Bronchial epithelial cell (primary cell): ENCODE data around the gene SLC7A9. TPM values are rescaled to one million over a fixed set of nuclear protein-coding genes. Genes with fewer than 3 reads are reported as not detected.

Experiments
- DNase-seq: peaks from one replicate; pipeline ENCODE4 v3.0.0-alpha.2; 2010; ENCODE audit warnings: low read depth
- FAIRE-seq: peaks from 2 replicates; lab custom pipeline; 2011; peaks lifted over from hg19 to GRCh38; lab: Jason Lieb, UNC
- H3K27me3 ChIP-seq: 2 replicates; pipeline ENCODE4 v1.5.1; 2011; ENCODE audit warnings: low read length; ENCODE audit not compliant: control insufficient read depth, insufficient read depth
- H3K36me3 ChIP-seq: 2 replicates; pipeline ENCODE4 v1.5.1; 2011; ENCODE audit warnings: low read length; ENCODE audit not compliant: control insufficient read depth, insufficient read depth
- H3K4me3 ChIP-seq: 2 replicates; pipeline ENCODE4 v1.5.1; 2011; ENCODE audit warnings: mild to moderate bottlenecking, low read depth, low read length, control low read depth
- total RNA-seq: library from RNA; depleted of rRNA; stranded (reverse); fragments of >200 nt; gene quantifications from 2 replicates; pipeline ENCODE4 v1.2.1, GENCODE V29; 2014
- TF ChIP-seq, protein P1 (sequence below): IDR thresholded peaks from 2 replicates; pipeline ENCODE4 v1.5.1; 2011; ENCODE audit warnings: mild to moderate bottlenecking, moderate library complexity, low read length, control low read depth, inconsistent platforms; ENCODE audit not compliant: insufficient read depth, severe bottlenecking

SLC7A9 gene
- total RNA-seq, 1 donor from 2014 or later = under 0.01 TPM

DNA sequence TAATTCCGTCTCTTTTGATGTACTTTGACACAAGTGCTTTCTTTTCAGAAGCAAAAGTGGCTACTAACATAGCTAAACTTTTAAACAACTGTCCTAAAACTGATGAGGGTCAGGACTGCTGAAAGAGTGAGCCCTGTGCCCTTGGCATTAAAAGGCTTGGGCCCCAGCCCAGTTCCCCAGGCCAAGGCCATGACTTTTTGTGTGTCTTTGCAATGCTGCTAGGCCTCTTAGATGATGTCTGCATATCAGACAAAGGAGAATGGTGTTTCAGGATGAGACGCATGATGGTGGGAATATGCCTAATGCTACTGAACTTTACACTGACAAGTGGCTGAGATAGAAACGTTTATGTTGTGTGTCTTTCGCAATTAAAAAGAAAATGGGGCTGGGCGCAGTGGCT, 38.0 kb downstream of the SLC7A9 start:
- no peak overlapping the region for H3K4me3 ChIP-seq
- no peaks in the 10 kb centered on the region for H3K36me3 ChIP-seq
- DNase-seq = no peak
- no peak for FAIRE-seq
- H3K27me3 ChIP-seq = no peaks in the 10 kb centered on the region
- TF ChIP-seq, protein P1, sequence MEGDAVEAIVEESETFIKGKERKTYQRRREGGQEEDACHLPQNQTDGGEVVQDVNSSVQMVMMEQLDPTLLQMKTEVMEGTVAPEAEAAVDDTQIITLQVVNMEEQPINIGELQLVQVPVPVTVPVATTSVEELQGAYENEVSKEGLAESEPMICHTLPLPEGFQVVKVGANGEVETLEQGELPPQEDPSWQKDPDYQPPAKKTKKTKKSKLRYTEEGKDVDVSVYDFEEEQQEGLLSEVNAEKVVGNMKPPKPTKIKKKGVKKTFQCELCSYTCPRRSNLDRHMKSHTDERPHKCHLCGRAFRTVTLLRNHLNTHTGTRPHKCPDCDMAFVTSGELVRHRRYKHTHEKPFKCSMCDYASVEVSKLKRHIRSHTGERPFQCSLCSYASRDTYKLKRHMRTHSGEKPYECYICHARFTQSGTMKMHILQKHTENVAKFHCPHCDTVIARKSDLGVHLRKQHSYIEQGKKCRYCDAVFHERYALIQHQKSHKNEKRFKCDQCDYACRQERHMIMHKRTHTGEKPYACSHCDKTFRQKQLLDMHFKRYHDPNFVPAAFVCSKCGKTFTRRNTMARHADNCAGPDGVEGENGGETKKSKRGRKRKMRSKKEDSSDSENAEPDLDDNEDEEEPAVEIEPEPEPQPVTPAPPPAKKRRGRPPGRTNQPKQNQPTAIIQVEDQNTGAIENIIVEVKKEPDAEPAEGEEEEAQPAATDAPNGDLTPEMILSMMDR = no peak

DNA sequence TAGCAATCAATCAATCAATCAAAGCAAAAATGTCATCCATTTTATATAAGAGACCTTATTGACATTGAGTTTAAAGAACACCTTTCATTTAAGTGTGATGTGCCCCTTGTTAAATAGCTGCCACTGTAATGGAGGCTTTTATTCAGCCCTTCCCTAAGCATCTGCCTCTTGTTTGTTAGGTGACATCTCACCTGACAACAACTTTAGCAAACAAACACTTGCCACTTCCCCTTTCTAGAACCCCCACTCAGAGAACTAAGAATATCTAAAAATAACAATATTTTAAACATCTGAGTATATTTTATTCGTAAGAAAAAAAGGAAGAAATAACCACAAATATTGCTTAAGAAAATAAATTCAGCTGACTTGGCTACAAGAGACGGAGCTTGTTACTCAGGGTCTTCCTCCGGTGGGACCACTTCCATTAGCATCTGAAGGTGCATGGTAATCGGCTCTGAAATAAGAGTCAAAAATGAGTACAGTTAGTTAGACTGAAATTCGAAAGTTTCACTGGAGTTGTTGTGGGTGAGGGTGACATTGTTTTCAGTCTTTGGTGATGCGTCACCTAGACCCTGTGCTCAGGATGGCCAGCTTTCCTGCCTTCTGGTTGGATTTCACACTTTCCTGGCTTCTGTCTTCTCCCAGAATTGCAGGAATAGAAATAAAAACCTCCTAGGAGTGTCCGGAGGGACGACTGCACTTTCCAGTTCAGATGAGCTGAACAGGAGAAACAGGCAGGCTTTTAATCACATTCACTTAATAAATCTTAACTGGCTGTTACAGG, 39.1 kb downstream of the SLC7A9 start:
- FAIRE-seq (no peak), DNase-seq (no peak)

DNA sequence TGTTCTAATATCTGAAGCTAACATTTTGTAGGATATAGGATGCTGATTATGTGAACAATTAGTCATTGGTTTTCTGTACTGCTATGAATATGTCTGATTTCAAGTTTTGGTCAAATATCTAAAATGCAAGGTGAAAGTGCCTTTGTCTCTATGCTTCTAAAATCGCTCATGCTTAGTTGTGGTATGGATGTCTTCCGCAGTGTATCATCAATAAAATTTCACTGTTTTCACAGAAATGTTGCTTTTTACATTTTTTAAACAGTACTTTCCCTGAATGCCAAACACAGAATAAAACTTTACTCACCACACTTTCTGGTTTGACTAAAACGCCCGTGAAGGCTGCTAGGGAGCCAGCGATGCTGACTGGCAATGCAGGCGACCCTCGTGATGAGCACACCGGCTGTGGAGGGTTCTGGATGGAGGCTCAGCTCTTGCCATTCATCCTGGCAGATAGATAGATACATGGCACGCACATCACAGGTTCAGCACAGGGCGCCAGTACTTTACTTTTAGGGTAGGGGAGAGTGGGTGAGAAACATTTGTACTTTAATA, 40.1 kb downstream of the SLC7A9 start:
- Histone ChIP-seq H3K4me3 (no peak overlapping the region), H3K36me3 (no peaks in the 10 kb centered on the region), H3K27me3 (no peaks in the 10 kb centered on the region)
- DNase-seq (no peak), FAIRE-seq (no peak)
- TF ChIP-seq, protein P1 = no peak

More for the DNA sequence above, 39.1 kb downstream of the SLC7A9 start:
- Histone ChIP-seq H3K36me3 (no peaks in the 10 kb centered on the region), H3K27me3 (no peaks in the 10 kb centered on the region), H3K4me3 (no peak overlapping the region)
- TF ChIP-seq, protein P1 = no peak

DNA sequence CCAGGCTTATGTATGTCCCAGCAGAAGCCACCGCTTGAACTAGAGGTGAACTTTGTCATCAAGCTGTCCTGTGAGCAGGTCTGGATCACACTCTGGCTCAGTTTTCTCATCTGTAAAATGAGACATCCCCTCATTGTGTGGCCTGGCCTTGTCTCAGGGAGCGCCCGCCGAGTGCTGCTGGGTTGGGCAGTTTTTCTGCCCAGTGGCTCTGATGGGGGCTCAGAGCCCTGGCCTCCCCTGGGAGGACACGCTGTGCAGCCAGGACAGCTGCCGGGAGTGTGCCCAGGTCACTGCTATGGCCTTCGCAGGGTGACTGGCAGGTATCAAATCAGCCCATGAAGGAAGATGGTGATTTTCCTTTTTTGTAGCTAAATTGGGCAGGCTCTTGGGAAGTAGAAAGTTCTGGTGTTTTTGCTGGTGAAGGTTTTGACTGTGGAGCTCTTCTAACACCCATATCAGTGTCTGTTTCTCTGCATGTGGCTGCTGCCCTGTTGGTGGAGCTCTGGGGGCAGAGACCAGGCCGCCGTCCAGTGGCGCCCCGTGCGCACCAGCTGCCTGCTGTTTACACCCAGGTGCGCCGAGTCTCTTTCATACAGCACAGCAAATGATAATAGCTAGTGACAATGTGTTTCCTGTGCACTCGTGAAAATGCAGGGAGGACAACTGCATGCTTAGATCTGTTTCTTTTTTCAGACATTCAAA, 40.8 kb downstream of the SLC7A9 start:
- H3K4me3 ChIP-seq = no peak overlapping the region
- FAIRE-seq (no peak), DNase-seq (no peak)
- TF ChIP-seq, protein P1 = no peak
- no peaks in the 10 kb centered on the region for H3K36me3 ChIP-seq
- no peaks in the 10 kb centered on the region for H3K27me3 ChIP-seq

DNA sequence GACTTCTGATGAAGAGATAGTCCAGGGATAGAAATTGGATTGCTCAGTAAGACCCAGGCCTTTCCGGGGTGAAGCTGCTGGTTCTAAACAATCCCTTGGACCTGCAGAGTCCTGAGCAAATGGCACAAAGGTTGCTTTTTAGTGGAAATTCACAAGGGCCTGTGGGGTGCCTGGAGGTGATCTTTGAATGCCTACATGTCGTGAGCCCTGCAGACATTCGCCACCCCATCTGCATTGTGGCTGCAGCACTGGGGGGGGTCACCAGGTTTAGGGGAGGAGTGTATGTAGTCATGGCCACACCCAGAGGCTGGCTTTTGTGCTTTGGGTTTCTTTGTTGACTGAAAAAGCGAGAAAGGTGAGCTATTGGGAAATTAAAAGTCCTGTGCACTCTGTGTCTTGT, 41.4 kb downstream of the SLC7A9 start:
- FAIRE-seq (no peak), DNase-seq (no peak)
- no peak overlapping the region for H3K4me3 ChIP-seq
- no peaks in the 10 kb centered on the region for H3K27me3 ChIP-seq
- TF ChIP-seq, protein P1 = no peak
- no peaks in the 10 kb centered on the region for H3K36me3 ChIP-seq
